ENCODE measurements around the gene PDE1A. TPM values are rescaled to one million over a fixed set of nuclear protein-coding genes. Genes with fewer than 3 reads are reported as not detected.

Gene PDE1A
- total RNA-seq, 2 experiments from 2014 or later, result not detected

DNA sequence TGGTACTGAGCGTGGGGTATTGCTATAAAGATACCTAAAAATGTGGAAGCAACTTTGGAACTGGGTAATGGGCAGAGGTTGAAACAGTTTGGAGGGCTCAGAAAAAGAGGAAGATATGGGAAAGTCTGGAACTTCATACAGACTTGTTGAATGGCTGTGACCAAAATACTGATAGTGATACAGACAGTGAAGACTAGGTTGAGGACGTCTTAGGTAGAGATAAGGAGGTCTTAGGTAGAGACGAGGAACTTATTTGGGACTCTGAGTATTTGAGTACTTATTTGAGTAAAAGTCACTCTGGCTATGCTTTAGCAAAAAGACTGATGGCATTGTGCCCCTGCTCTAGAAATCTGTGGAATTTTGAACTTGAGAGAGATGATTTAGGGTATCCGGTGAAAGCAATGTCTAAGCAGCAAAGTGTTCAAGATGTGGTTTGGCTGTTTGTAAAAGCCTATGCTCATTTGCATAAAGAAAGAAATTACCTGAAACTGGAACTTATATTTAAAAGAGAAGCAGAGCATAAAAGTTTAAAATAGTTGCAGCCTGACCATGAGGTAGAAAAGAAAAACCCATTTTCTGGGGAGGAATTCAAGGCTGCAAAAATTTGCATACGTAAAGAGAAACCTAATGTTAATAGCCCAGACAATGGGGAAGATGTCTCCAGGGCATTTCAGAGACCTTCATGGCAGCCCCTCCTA is 219.6 kb downstream of the PDE1A start:
- Mint-ChIP-seq H3K27ac (no peak overlapping the region), H3K9me3 (no peaks in the 10 kb centered on the region), H3K4me3 (no peak overlapping the region), H3K36me3 (ENCODE audit: low read depth) (no peaks in the 10 kb centered on the region), H3K4me1 (ENCODE audit: low read depth) (no peaks in the 10 kb centered on the region), H3K27me3 (peaks cover 4% of the 10 kb centered on the region)
- TF ChIP-seq CTCF (IDR thresholded peaks at IDR 0.05), result no peak
- intact Hi-C loops (cut with micrococcal nuclease), result no loop called here
- CTCF ChIA-PET, result no interaction called here
- ATAC-seq (no peak), DNase-seq (no peak)
- POLR2A ChIA-PET, result no interaction called here

DNA sequence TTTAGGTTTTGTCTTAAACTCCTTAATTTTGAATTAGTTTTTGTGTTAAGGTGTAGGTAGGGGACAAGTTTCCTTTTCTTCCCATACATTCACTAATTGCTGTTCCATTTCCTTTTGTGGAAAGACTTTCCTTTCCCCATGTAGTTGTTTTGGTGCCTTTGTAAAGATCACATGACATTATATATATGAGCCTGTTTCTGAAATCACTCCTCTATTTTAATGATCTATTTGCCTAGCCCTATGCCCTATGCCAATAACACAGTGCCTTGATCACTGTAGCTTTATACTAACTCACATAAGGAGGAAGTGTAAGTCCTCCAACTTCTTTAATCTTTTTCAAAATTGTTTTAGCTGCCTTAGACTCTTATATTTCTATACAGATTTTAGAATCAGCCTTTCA is 229.3 kb downstream of the PDE1A start:
- TF ChIP-seq CTCF (IDR thresholded peaks at IDR 0.05), result no peak
- POLR2A ChIA-PET, result no interaction called here
- no peaks in the 10 kb centered on the region for H3K36me3 Mint-ChIP-seq (ENCODE audit: low read depth)
- no peak for DNase-seq
- no peak overlapping the region for H3K4me3 Mint-ChIP-seq
- H3K9me3 Mint-ChIP-seq, result no peaks in the 10 kb centered on the region
- CTCF ChIA-PET, result no interaction called here
- no peak for ATAC-seq
- H3K27ac Mint-ChIP-seq, result no peak overlapping the region
- H3K27me3 Mint-ChIP-seq, result peaks cover under 1% of the 10 kb centered on the region
- no peaks in the 10 kb centered on the region for H3K4me1 Mint-ChIP-seq (ENCODE audit: low read depth)
- intact Hi-C loops (cut with micrococcal nuclease), result no loop called here

DNA sequence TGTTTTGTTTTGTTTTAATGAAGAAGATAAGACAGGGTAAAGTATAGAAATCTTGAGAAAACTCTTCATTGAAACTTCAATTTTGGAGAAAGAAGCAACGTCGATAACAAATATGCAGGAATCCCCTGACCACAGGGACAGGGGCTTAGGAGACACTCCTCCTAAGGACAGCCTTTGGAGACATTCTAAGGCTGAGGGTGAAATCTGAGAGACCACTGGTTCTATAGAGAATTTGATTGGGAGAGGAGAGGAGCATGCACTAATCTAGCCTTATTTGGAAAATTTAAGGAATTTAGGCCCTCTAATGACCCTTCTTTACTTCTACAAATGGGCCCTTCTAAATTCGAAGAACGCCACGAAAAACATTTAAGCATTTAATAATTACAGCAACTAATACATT is 233.5 kb downstream of the PDE1A start:
- ChIA-PET POLR2A (no interaction called here), CTCF (interaction anchor here (2.4 kb wide), 1 partner anchor 7 kb away, joined by 13 read pairs; no protein-coding TSS in a partner anchor)
- no peaks in the 10 kb centered on the region for H3K36me3 Mint-ChIP-seq (ENCODE audit: low read depth)
- DNase-seq (no peak), ATAC-seq (no peak)
- peaks cover 2% of the 10 kb centered on the region for H3K27me3 Mint-ChIP-seq
- intact Hi-C loops (cut with micrococcal nuclease), result no loop called here
- H3K9me3 Mint-ChIP-seq, result no peaks in the 10 kb centered on the region
- no peaks in the 10 kb centered on the region for H3K4me1 Mint-ChIP-seq (ENCODE audit: low read depth)
- no peak for TF ChIP-seq CTCF (IDR thresholded peaks at IDR 0.05)
- no peak overlapping the region for H3K27ac Mint-ChIP-seq
- H3K4me3 Mint-ChIP-seq, result no peak overlapping the region

- Mint-ChIP-seq H3K4me3 (no peak overlapping the region), H3K36me3 (ENCODE audit: low read depth) (no peaks in the 10 kb centered on the region), H3K9me3 (no peaks in the 10 kb centered on the region), H3K4me1 (ENCODE audit: low read depth) (no peaks in the 10 kb centered on the region), H3K27ac (no peak overlapping the region), H3K27me3 (peaks cover 2% of the 10 kb centered on the region)
- ATAC-seq (no peak), DNase-seq (no peak)
- TF ChIP-seq CTCF (IDR thresholded peaks at IDR 0.05), result no peak
- POLR2A ChIA-PET, result no interaction called here
- intact Hi-C loops (cut with micrococcal nuclease), result no loop called here
- CTCF ChIA-PET, result interaction anchor here (1.1 to 1.3 kb wide), 2 partner anchors 11 to 458 kb away, joined by 3 to 5 read pairs; no protein-coding TSS in a partner anchor
These were observed 235.8 kb downstream of the PDE1A start for GRCh38 chr2:182191061-182191460.

DNA sequence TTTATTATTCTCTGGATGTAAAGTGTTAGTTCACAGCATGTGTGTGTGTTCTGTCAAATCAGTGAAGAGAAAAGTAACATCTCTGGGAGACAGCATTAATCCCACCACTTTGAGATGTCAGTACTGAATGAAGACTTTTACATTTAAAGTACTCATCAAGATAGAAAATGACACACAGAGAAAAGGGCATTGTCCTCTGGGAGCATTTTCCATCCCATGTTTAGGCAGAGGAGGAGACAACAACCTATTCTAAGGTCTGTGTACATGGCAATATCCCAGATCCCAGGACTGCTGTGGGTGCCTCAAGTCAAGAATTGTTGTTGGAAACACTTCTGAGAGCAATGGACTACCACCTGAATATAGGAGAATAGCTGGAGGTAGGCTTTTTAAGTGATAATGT is 239.7 kb downstream of the PDE1A start:
- intact Hi-C loops (cut with micrococcal nuclease), result loop anchor here (2.0 to 5.0 kb wide), 2 partner anchors 464 to 795 kb away; no protein-coding TSS in a partner anchor
- CTCF ChIA-PET, result interaction anchor here (0.8 to 2.9 kb wide), 13 partner anchors 8 to 793 kb away, joined by 3 to 18 read pairs (median 4); no protein-coding TSS in a partner anchor
- POLR2A ChIA-PET, result no interaction called here

More for the DNA sequence above, 239.7 kb downstream of the PDE1A start:
- DNase-seq, result no peak
- H3K9me3 Mint-ChIP-seq, result peaks cover 5% of the 10 kb centered on the region
- peaks cover 7% of the 10 kb centered on the region for H3K27me3 Mint-ChIP-seq
- ATAC-seq, result no peak
- no peak overlapping the region for H3K4me3 Mint-ChIP-seq
- no peaks in the 10 kb centered on the region for H3K4me1 Mint-ChIP-seq (ENCODE audit: low read depth)
- H3K27ac Mint-ChIP-seq, result no peak overlapping the region
- TF ChIP-seq CTCF (IDR thresholded peaks at IDR 0.05), result no peak
- no peaks in the 10 kb centered on the region for H3K36me3 Mint-ChIP-seq (ENCODE audit: low read depth)
